ENCODE measurements around the gene SIGLEC14.
A peak's percentile ranks its signal among the peaks of the same experiment; 100 is the strongest.

SIGLEC14 gene

GRCh38 chr19:51610576-51610975 lies 36.0 kb downstream of the SIGLEC14 start:
- no peak for DNase-seq

DNA sequence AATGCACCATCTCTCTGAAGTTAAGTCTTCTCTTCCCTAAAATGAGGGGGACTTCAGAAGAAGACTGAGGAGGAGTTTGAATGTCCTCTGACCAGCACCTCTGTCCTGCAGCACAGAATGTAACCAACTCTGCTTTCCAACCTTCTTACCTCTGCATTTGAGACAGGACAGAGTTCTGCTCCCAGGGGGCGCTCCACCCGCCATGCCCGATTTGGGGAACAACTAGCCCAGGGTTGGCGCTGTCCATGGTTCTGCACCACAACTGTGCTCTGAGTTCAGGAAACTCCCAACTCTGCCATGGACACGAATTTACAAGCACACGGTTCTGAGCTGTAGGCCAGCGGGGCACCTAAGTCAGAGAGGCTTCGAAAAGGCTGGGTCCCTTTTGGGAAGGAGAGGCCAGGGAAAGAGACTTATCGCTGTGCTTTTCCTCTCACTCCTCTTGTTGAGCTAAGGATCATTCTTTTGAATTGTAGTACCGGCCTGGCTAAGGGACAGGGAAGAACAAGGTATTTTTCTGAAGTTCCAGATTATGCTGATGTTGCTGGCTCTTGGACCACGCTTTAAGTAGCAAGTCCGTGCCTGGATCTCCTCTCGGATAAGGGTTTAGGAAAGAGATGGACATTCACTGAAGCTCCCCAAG lies 38.6 kb downstream of the SIGLEC14 start:
- peak in 1 of 2 donors; percentile 39 for DNase-seq

DNA sequence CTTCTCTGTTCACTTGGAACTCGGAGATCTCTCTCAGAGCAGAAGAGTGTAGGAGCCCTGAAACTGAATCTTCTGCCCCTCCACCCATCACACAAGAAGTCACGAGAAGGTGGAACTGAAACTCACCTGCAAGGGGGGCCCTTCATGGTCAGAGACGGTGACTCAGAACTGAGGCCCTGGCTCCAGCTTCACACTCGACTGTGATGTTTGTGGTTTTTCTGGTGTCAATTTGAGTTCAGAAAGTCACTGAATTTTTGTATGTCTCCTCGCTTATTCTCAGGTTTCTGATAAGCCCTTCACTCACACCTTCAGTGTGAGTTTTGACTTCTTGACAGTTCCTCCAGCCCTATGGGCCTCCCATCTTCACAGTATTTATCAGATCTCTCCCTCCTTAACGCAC lies 39.5 kb downstream of the SIGLEC14 start:
- no peak for DNase-seq

GRCh38 chr19:51602189-51602854 lies 44.3 kb downstream of the SIGLEC14 start:
- DNase-seq = no peak

DNA sequence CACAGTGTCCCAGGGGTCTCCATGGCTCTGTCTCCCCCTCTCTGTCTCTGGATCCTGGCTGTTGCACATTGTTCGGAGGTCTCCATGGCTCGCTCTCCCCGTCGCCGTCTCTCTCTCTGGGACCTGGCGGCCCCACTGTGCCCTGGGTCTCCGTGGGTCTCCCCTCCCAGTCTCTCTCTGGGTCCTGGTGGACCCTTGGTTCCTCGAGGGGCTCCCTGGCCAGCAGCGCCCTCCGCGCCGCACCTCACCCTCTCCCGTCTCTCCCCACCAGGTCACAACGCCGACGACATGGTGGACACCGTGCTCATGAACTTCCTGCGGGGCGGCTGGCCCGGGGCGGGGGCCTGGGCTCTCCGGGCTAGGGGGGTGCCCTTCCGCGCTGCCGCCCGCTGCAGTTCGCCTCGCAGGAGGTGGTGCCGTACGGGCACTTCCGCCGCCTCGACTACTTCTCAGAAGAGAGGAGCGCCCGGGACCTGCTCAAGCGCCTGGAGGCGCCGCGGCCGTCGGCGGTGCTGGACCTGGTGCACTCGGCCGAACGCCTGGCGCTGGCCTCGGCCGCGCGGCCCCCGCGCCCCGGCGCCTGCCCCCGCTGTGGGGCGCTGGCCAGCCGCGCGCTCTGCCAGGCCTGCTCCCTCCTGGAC lies 45.6 kb downstream of the SIGLEC14 start:
- DNase-seq = no peak

DNA sequence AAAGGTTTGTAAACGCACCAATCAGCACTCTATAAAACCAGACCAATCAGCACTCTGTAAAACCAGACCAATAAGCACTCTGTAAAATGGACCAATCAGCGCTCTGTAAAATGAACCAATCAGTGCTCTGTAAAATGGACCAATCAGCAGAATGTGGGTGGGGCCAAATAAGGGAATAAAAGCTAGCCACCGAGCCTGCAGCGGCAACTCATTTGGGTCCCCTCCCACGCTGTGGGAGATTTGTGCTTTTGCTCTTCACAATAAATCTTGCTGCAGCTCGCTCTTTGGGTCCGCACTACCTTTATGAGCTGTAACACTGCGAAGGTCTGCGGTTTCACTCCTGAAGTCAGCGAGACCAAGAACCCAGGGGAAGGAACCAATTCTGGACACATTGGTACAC lies 47.5 kb downstream of the SIGLEC14 start:
- no peak for DNase-seq

GRCh38 chr19:51598159-51598915 lies 48.3 kb downstream of the SIGLEC14 start:
- DNase-seq = no peak

- no peak for DNase-seq
Observed at GRCh38 chr19:51595190-51596175, 51.1 kb downstream of the SIGLEC14 start.

DNA sequence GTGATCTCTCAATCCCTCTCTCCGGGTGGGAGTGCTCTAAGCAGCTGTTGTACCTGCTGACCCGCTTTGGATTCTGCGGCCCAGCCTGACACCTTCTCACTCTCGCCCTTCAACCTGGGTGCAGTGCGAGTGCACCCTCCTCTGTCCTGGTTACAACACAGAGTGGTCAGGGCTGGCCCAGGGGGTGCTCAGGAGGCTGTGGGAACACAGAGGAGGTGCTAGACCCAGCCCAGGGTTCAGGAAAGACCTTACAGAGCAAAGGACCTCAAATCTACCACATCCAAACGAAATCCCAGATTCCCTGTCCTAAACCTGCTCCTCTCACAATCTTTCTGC lies 51.9 kb downstream of the SIGLEC14 start:
- DNase-seq = no peak

DNA sequence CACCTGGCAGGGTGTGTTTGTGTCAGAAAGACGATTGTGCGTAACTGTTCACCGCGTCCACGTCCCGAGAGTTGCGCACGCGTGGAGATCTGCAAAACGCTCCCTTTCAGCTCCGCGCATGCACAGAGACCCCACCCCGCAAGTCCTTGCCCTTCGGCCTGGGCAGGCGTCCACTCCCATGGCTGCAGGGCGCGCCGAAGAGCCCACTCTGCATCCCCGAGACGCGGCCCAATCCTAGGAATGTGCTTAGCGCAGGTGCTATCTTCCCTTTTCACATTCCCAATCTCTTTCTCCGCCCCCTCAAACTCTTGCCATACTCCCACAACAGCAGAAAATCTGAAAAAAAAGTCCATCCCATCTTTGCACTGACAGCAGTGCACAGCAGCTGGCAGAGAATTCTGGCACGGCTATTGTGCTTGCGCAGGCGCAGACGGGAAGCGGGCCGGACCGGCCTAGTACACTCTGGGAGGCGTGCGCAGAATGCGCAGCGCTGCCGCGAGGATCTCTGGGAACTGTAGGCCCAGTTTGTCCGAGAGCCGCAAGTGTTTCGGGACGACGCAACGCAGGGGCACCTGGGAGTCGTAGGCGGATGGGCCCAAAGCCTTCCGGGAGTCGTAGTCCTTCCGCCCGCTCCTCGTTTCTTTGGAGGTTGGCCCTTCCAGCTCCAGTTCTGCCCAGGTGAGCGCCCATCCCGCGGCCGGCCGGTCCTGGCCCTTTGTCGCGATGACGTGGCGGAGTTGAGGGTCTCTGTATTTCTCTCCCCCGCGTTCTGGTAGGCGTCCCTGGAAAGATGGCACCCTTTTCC lies 52.5 kb downstream of the SIGLEC14 start:
- DNase-seq = peak; percentile 95 to 96

DNA sequence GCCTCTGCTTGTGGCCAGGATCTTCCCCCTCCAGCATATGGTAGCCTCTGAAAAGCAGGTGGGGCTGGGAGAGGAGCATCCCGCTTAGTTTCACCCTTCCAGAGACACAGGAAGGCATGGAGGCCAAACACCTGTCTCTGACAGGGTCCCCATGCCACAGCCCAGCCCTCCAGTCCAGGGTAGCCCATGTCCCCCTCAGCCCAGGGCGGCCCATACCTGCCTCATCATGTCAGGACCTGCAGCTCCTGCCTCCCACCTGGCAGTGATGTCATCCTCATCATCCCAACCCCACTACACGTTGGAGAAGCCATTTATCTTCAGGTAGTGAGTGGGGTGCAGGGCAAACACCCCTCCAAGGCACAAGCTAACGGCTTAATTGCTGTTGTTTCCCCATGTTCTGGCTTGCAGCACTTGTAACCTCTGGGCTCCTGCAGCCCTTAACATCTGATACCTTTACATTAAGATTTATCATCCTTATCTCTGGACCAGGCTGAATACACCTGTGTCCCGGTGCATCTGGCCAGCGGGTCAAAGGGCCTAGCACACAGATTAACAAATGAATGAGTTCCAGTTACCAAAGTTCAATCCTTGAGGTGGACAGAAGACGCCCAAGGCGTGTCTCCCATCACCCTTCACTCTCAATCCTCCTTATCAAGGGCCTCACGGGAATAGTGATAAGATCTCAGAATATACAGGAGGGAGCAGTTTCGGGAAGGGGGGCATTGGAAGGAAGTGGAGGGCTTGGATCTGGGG lies 53.3 kb downstream of the SIGLEC14 start:
- DNase-seq = no peak
